ENCODE results near the gene CPZ. TPM values are rescaled to one million over a fixed set of nuclear protein-coding genes. Genes with fewer than 3 reads are reported as not detected.

CPZ gene
- total RNA-seq, 1 experiment from 2014 or later, result 26.9 TPM

DNA sequence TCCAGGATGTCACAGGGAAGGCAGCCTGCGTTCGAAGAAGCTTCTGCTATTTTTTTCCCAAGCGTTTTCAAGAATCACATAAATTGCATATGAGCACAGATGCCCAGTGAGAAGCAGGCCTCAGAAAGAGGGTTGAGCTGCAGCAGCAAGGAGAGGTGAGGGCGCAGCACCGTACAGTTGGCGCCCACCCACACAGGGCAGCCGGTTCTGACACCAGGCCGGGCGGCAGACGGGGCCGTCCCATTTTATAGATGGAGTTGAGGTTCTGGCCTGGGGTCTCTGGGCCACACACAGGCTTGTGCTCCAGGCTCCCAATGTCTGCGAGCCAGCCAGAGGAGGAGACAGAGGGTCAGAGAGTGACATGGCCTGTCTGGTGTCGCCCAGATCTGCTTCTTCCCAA, 22.8 kb downstream of the CPZ start:
- ATAC-seq, result no peak
- no peak overlapping the region for H3K4me3 Mint-ChIP-seq
- no peak for DNase-seq (ENCODE audit: low spot score)
- ChIA-PET CTCF (interaction anchor here (5.0 kb wide), 1 partner anchor 8 kb away, joined by 45 read pairs; no protein-coding TSS in a partner anchor), POLR2A (no interaction called here)
- H3K27me3 Mint-ChIP-seq (ENCODE audit: low read depth), result no peaks in the 10 kb centered on the region; the same call in 1 of the 2 replicates
- H3K27ac Mint-ChIP-seq, result peak overlapping the region; percentile 32; the same call in 1 of the 2 replicates
- no peaks in the 10 kb centered on the region for H3K9me3 Mint-ChIP-seq
- no peaks in the 10 kb centered on the region for H3K4me1 Mint-ChIP-seq
- H3K36me3 Mint-ChIP-seq, result peaks cover 6% of the 10 kb centered on the region; the same call in 1 of the 2 replicates
- TF ChIP-seq ZNF396 (CRISPR knock-in tag; IDR thresholded peaks at IDR 0.05; ENCODE audit: borderline replicate concordance), result no peak
- TF ChIP-seq ZNF416 (CRISPR knock-in tag; IDR thresholded peaks at IDR 0.05), result no peak
- TF ChIP-seq RELA (CRISPR knock-in tag; IDR thresholded peaks at IDR 0.05; ENCODE audit: borderline replicate concordance), result no peak
- TF ChIP-seq NR3C1 (CRISPR knock-in tag; conservative IDR thresholded peaks at IDR 0.05; ENCODE audit: low read depth), result no peak
- TF ChIP-seq, protein P1, sequence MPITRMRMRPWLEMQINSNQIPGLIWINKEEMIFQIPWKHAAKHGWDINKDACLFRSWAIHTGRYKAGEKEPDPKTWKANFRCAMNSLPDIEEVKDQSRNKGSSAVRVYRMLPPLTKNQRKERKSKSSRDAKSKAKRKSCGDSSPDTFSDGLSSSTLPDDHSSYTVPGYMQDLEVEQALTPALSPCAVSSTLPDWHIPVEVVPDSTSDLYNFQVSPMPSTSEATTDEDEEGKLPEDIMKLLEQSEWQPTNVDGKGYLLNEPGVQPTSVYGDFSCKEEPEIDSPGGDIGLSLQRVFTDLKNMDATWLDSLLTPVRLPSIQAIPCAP (CRISPR knock-in tag; IDR thresholded peaks at IDR 0.05), result no peak
- TF ChIP-seq, protein P2, sequence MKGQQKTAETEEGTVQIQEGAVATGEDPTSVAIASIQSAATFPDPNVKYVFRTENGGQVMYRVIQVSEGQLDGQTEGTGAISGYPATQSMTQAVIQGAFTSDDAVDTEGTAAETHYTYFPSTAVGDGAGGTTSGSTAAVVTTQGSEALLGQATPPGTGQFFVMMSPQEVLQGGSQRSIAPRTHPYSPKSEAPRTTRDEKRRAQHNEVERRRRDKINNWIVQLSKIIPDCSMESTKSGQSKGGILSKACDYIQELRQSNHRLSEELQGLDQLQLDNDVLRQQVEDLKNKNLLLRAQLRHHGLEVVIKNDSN (CRISPR knock-in tag; IDR thresholded peaks at IDR 0.05), result no peak
- TF ChIP-seq OVOL2 (CRISPR knock-in tag; IDR thresholded peaks at IDR 0.05; ENCODE audit: borderline replicate concordance), result no peak
- no peak for TF ChIP-seq SOX15 (CRISPR knock-in tag; IDR thresholded peaks at IDR 0.05)
- TF ChIP-seq ETV6 (CRISPR knock-in tag; IDR thresholded peaks at IDR 0.05), result no peak
- TF ChIP-seq, protein P3, sequence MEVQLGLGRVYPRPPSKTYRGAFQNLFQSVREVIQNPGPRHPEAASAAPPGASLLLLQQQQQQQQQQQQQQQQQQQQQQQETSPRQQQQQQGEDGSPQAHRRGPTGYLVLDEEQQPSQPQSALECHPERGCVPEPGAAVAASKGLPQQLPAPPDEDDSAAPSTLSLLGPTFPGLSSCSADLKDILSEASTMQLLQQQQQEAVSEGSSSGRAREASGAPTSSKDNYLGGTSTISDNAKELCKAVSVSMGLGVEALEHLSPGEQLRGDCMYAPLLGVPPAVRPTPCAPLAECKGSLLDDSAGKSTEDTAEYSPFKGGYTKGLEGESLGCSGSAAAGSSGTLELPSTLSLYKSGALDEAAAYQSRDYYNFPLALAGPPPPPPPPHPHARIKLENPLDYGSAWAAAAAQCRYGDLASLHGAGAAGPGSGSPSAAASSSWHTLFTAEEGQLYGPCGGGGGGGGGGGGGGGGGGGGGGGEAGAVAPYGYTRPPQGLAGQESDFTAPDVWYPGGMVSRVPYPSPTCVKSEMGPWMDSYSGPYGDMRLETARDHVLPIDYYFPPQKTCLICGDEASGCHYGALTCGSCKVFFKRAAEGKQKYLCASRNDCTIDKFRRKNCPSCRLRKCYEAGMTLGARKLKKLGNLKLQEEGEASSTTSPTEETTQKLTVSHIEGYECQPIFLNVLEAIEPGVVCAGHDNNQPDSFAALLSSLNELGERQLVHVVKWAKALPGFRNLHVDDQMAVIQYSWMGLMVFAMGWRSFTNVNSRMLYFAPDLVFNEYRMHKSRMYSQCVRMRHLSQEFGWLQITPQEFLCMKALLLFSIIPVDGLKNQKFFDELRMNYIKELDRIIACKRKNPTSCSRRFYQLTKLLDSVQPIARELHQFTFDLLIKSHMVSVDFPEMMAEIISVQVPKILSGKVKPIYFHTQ (CRISPR knock-in tag; IDR thresholded peaks at IDR 0.05), result no peak
- TF ChIP-seq, protein P4, sequence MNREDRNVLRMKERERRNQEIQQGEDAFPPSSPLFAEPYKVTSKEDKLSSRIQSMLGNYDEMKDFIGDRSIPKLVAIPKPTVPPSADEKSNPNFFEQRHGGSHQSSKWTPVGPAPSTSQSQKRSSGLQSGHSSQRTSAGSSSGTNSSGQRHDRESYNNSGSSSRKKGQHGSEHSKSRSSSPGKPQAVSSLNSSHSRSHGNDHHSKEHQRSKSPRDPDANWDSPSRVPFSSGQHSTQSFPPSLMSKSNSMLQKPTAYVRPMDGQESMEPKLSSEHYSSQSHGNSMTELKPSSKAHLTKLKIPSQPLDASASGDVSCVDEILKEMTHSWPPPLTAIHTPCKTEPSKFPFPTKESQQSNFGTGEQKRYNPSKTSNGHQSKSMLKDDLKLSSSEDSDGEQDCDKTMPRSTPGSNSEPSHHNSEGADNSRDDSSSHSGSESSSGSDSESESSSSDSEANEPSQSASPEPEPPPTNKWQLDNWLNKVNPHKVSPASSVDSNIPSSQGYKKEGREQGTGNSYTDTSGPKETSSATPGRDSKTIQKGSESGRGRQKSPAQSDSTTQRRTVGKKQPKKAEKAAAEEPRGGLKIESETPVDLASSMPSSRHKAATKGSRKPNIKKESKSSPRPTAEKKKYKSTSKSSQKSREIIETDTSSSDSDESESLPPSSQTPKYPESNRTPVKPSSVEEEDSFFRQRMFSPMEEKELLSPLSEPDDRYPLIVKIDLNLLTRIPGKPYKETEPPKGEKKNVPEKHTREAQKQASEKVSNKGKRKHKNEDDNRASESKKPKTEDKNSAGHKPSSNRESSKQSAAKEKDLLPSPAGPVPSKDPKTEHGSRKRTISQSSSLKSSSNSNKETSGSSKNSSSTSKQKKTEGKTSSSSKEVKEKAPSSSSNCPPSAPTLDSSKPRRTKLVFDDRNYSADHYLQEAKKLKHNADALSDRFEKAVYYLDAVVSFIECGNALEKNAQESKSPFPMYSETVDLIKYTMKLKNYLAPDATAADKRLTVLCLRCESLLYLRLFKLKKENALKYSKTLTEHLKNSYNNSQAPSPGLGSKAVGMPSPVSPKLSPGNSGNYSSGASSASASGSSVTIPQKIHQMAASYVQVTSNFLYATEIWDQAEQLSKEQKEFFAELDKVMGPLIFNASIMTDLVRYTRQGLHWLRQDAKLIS (CRISPR knock-in tag; IDR thresholded peaks at IDR 0.05; ENCODE audit: borderline replicate concordance), result no peak
- TF ChIP-seq ZNF138 (CRISPR knock-in tag; conservative IDR thresholded peaks at IDR 0.05), result no peak
- TF ChIP-seq, protein P5, sequence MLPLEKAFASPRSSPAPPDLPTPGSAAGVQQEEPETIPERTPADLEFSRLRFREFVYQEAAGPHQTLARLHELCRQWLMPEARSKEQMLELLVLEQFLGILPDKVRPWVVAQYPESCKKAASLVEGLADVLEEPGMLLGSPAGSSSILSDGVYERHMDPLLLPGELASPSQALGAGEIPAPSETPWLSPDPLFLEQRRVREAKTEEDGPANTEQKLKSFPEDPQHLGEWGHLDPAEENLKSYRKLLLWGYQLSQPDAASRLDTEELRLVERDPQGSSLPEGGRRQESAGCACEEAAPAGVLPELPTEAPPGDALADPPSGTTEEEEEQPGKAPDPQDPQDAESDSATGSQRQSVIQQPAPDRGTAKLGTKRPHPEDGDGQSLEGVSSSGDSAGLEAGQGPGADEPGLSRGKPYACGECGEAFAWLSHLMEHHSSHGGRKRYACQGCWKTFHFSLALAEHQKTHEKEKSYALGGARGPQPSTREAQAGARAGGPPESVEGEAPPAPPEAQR (CRISPR knock-in tag; IDR thresholded peaks at IDR 0.05), result no peak
- TF ChIP-seq, protein P6, sequence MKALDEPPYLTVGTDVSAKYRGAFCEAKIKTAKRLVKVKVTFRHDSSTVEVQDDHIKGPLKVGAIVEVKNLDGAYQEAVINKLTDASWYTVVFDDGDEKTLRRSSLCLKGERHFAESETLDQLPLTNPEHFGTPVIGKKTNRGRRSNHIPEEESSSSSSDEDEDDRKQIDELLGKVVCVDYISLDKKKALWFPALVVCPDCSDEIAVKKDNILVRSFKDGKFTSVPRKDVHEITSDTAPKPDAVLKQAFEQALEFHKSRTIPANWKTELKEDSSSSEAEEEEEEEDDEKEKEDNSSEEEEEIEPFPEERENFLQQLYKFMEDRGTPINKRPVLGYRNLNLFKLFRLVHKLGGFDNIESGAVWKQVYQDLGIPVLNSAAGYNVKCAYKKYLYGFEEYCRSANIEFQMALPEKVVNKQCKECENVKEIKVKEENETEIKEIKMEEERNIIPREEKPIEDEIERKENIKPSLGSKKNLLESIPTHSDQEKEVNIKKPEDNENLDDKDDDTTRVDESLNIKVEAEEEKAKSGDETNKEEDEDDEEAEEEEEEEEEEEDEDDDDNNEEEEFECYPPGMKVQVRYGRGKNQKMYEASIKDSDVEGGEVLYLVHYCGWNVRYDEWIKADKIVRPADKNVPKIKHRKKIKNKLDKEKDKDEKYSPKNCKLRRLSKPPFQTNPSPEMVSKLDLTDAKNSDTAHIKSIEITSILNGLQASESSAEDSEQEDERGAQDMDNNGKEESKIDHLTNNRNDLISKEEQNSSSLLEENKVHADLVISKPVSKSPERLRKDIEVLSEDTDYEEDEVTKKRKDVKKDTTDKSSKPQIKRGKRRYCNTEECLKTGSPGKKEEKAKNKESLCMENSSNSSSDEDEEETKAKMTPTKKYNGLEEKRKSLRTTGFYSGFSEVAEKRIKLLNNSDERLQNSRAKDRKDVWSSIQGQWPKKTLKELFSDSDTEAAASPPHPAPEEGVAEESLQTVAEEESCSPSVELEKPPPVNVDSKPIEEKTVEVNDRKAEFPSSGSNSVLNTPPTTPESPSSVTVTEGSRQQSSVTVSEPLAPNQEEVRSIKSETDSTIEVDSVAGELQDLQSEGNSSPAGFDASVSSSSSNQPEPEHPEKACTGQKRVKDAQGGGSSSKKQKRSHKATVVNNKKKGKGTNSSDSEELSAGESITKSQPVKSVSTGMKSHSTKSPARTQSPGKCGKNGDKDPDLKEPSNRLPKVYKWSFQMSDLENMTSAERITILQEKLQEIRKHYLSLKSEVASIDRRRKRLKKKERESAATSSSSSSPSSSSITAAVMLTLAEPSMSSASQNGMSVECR (CRISPR knock-in tag; IDR thresholded peaks at IDR 0.05; ENCODE audit: borderline replicate concordance), result no peak
- no peak for TF ChIP-seq NFATC4 (CRISPR knock-in tag; IDR thresholded peaks at IDR 0.05)
- TF ChIP-seq ATF1 (CRISPR knock-in tag; IDR thresholded peaks at IDR 0.05), result no peak
- TF ChIP-seq EMX1 (CRISPR knock-in tag; IDR thresholded peaks at IDR 0.05), result no peak
- TF ChIP-seq, protein P7, sequence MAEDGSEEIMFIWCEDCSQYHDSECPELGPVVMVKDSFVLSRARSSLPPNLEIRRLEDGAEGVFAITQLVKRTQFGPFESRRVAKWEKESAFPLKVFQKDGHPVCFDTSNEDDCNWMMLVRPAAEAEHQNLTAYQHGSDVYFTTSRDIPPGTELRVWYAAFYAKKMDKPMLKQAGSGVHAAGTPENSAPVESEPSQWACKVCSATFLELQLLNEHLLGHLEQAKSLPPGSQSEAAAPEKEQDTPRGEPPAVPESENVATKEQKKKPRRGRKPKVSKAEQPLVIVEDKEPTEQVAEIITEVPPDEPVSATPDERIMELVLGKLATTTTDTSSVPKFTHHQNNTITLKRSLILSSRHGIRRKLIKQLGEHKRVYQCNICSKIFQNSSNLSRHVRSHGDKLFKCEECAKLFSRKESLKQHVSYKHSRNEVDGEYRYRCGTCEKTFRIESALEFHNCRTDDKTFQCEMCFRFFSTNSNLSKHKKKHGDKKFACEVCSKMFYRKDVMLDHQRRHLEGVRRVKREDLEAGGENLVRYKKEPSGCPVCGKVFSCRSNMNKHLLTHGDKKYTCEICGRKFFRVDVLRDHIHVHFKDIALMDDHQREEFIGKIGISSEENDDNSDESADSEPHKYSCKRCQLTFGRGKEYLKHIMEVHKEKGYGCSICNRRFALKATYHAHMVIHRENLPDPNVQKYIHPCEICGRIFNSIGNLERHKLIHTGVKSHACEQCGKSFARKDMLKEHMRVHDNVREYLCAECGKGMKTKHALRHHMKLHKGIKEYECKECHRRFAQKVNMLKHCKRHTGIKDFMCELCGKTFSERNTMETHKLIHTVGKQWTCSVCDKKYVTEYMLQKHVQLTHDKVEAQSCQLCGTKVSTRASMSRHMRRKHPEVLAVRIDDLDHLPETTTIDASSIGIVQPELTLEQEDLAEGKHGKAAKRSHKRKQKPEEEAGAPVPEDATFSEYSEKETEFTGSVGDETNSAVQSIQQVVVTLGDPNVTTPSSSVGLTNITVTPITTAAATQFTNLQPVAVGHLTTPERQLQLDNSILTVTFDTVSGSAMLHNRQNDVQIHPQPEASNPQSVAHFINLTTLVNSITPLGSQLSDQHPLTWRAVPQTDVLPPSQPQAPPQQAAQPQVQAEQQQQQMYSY (CRISPR knock-in tag; IDR thresholded peaks at IDR 0.05), result no peak
- TF ChIP-seq, protein P8, sequence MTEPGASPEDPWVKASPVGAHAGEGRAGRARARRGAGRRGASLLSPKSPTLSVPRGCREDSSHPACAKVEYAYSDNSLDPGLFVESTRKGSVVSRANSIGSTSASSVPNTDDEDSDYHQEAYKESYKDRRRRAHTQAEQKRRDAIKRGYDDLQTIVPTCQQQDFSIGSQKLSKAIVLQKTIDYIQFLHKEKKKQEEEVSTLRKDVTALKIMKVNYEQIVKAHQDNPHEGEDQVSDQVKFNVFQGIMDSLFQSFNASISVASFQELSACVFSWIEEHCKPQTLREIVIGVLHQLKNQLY (CRISPR knock-in tag; IDR thresholded peaks at IDR 0.05), result no peak
